Adipocyte (in vitro differentiated cells): ENCODE measurements around the gene TBXA2R.
"Not testable (repeated sequence)": the region's sequence is repeated elsewhere in the genome, so short reads cannot be mapped to it uniquely, and the experiment has no call there.

ENCODE experiments used
- DNase-seq: peaks from one replicate; pipeline ENCODE4 v3.0.0-alpha.2; 2015; ENCODE audit warnings: low read depth
- H3K27me3 ChIP-seq: replicated peaks from 2 replicates; pipeline ENCODE4 v1.7.0; 2013; ENCODE audit warnings: mild to moderate bottlenecking, low read length, moderate library complexity; ENCODE audit not compliant: control insufficient read depth, insufficient read depth
- H3K36me3 ChIP-seq: 2 replicates; pipeline ENCODE4 v1.7.0; 2013; ENCODE audit warnings: low read length, mild to moderate bottlenecking, moderate library complexity; ENCODE audit not compliant: control insufficient read depth, insufficient read depth, severe bottlenecking
- H3K4me1 ChIP-seq: 2 replicates; pipeline ENCODE4 v1.7.0; 2013; ENCODE audit warnings: mild to moderate bottlenecking, low read length, moderate library complexity; ENCODE audit not compliant: control insufficient read depth, insufficient read depth
- H3K4me3 ChIP-seq: 2 replicates; pipeline ENCODE4 v1.7.0; 2013; ENCODE audit warnings: mild to moderate bottlenecking, low read length, moderate library complexity
- H3K9ac ChIP-seq: 2 replicates; pipeline ENCODE4 v1.7.0; 2013; ENCODE audit warnings: mild to moderate bottlenecking, low read length, moderate library complexity
- H3K9me3 ChIP-seq: 2 replicates; pipeline ENCODE4 v1.7.0; 2013; ENCODE audit warnings: mild to moderate bottlenecking, low read length, moderate library complexity; ENCODE audit not compliant: control insufficient read depth

Gene TBXA2R

DNA sequence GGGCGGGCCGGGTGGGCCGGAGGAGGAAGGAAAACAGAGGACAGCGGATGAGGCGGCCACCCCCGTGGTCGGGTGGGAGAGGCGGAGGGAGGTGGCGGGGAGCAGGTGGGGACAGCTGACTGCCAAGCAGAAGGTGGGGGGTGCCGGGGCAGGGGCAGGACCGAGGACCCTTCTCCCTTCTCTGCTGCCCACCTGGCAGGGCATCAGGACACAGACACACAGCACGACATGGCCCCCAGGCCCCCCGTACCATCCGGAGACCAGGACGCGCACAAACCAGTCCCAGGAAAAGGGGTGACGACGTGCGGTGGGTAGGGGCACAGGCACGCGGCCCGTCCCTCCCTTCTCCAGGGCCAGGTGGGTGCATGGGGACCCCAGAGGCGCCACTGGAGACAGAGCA, 30.9 kb upstream of the TBXA2R start:
- H3K27me3 ChIP-seq = no peaks in the 10 kb centered on the region
- no peak overlapping the region for H3K9ac ChIP-seq
- H3K4me1 ChIP-seq = no peaks in the 10 kb centered on the region
- peaks cover 34% of the 10 kb centered on the region for H3K36me3 ChIP-seq
- DNase-seq = no peak
- H3K9me3 ChIP-seq = no peaks in the 10 kb centered on the region
- H3K4me3 ChIP-seq = no peak overlapping the region

DNA sequence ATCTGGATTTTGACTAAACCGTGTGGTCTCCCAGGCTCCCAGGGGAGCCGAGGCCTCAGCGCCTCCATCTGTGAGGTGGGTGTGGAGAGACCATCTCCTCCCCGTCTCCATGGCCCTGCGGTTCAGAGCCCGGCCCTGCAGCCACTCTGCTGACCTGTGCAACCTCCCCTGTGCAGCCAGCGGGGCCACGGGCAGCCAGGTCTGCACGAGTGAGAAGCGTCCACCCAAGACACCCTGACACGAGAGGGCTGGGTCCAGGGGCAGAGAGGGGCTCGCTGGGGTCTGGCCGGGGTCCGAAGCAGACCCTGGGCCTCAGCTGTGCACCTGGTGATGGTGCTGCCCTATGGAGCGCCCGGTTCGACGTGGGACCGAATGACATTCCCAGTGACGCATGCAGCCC, 30.3 kb upstream of the TBXA2R start:
- H3K9me3 ChIP-seq = no peaks in the 10 kb centered on the region
- no peaks in the 10 kb centered on the region for H3K27me3 ChIP-seq
- DNase-seq = no peak
- no peaks in the 10 kb centered on the region for H3K4me1 ChIP-seq
- no peak overlapping the region for H3K4me3 ChIP-seq
- H3K9ac ChIP-seq = no peak overlapping the region
- peaks cover 33% of the 10 kb centered on the region for H3K36me3 ChIP-seq

DNA sequence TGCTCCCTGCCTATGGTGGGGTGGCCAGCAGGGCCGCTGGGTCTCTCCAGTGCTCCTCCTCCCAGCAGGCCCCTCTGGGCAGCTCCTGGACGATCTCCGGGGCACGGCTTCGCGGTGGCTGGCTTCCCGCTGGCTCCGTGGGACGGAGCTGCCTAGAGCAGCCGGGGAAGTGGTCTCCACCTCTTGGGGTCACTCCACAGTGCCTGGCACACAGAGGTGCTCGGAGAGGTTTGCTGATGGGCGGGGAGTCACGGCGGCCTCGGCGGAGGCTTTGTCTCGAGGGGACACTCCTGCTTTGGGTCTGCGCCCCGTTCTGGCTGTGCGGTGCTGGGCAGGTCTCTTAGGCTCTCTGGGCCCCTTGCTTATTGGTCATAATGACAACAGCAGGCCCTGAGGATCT, 29.8 kb upstream of the TBXA2R start:
- DNase-seq = no peak
- Histone ChIP-seq H3K9me3 (no peaks in the 10 kb centered on the region), H3K4me1 (no peaks in the 10 kb centered on the region), H3K4me3 (no peak overlapping the region), H3K27me3 (no peaks in the 10 kb centered on the region), H3K36me3 (peaks cover 33% of the 10 kb centered on the region), H3K9ac (no peak overlapping the region)

DNA sequence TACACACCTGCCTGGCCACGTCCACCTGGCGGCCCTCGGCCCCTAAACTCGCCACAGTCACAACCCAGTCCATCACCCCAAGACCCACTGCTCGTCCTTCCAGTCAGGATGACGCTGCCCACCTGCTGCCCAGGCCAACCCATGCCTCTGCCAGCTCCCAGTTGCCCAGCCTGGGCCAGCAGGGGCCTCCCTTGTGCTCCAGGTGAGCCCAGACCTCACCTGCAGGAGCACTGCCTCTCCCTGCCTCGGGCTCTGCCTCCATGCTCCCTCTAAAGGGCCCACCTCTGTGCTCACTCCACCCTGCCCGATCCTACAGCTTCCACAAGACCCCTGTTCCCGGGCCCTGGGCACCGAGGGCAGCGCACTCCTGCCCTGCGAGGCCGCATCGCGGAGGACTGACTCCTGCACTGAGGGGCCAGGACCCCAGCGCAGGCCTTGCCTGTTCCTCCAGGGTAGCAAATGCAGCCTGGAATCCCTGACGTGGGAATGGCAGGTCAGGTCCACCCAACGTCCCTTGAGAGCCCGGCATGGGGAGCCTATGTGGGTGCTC, 27.9 kb upstream of the TBXA2R start:
- Histone ChIP-seq H3K9me3 (no peaks in the 10 kb centered on the region), H3K27me3 (no peaks in the 10 kb centered on the region), H3K4me3 (no peak overlapping the region), H3K36me3 (peaks cover 28% of the 10 kb centered on the region), H3K4me1 (no peaks in the 10 kb centered on the region), H3K9ac (no peak overlapping the region)
- no peak for DNase-seq

DNA sequence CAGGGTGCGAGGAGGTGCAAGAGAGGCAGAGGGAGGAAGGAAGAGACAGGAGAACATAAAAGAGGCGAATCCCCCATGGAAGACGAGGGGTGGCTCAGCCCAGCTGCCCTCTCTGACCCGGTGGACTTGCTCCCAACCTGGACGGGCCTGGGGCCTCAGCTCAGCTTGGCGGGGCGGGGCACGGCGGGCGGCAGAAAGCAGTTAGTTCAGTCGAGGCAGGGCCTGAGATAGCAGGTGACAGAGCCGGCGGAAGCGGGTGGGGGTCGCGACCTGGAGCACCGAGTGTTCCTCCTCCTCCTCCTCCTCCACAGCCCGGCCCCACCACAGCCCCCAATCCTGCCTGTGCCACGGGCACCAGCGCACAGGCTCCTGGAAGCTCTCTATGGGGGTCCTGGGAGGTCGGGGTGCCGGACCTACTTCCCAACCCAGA, 26.9 kb upstream of the TBXA2R start:
- H3K4me3 ChIP-seq = no peak overlapping the region
- H3K4me1 ChIP-seq = no peaks in the 10 kb centered on the region
- no peak for DNase-seq
- no peak overlapping the region for H3K9ac ChIP-seq
- no peaks in the 10 kb centered on the region for H3K27me3 ChIP-seq
- H3K36me3 ChIP-seq = peaks cover 19% of the 10 kb centered on the region
- no peaks in the 10 kb centered on the region for H3K9me3 ChIP-seq

DNA sequence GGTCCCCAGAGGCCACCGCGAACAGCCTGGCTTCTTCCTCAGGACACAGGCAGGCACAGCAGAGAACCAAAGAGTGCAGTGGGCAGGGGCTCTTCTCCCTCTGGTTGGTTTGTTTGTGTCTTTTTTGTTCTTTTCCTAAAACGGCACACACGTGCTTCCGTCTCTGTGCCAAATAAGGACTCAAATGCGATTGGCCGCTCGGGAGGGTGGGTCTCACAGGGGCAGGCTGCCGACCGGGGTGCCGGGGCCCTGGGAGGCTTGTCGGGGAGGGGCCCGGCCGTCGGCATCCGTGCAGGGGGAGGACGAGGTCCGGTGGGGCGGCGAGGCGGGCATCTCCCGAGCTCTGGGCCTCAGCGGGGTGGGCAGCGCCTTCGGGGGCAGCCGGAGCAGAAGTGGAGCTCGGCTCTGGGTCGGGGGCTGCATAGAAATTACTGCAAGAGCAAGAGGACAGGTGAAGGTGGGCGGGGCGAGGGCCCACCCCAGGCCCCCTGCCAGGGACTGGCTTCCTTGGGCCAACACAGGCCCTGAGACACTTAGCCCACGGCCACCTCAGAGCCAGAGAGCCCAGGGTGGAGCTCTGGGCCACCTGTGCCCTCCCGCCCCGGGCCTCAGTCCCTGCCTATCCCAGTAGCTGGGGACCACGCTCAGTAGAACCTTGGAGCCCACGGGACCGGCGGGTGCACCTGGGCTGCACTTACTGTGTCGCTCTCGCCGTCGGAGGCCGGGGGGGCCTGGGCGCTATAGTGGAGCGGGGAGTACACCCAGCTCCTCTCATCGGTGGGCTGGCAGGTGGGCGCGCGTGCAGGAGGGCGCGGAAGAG, 26.3 kb upstream of the TBXA2R start:
- Histone ChIP-seq H3K4me1 (no peaks in the 10 kb centered on the region), H3K9me3 (no peaks in the 10 kb centered on the region), H3K9ac (no peak overlapping the region), H3K4me3 (no peak overlapping the region), H3K27me3 (no peaks in the 10 kb centered on the region), H3K36me3 (peaks cover 13% of the 10 kb centered on the region)
- no peak for DNase-seq

DNA sequence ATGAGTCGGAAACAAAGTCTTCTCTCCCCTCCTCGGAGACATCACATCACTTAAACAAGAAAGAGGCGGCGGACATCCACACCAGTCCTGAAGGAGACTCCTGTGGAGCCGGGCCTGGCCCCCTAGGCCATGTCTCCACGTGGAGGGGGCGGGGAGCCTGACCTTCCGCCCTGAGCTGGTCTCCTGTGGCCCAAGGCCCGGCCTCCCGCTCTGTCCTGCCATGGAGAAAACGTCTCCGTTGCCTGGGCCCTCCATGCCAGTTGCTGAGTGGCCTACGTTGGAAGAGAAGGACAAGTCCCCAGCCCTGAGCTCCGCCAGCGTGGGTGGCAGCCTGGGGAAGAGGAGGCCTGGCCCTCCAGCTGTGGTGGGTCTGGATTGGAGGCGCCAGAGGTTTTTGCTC, 25.4 kb upstream of the TBXA2R start:
- DNase-seq = no peak
- no peaks in the 10 kb centered on the region for H3K27me3 ChIP-seq
- H3K36me3 ChIP-seq = peaks cover 13% of the 10 kb centered on the region

DNA sequence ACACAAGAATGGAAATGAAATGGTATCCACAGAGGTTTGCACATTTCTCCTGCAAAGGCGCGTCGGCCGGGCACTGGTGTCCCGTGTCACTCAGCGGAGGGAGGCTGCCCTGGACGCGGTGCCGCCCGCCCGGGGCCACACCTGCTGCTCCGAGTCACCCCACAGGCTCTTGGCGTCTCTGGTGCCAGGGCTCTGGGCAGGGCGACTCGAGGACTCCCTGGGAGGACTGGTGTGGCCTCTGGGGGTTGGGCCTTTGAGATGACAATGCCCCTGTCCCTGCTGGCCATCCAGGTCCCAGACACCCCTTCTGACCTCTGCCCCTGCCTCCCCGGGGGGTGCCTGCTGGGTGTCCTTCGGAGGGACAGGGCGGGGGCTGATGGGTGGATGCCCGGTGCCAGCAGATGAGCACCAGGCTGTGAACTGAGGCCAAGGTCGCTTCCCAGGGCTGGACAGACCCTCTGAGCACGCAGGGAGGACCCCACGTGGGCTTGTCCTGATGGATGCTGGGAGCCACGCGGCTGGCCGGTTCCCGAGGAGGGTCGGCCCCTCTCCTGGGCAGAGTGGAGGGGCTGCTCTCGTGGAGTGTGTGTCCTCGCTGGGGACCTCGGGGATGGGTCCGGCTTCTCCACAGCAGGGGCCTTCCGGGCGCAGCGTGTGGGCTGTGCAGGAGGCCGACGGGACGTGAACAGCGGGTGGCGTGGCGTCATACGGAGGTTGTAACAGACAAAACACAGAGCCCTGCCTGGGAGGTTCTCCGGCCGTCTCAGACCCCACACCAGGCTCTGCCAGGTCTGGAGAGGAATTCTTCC, 24.6 kb upstream of the TBXA2R start:
- H3K9ac ChIP-seq = no peak overlapping the region
- H3K4me3 ChIP-seq = no peak overlapping the region
- H3K27me3 ChIP-seq = no peaks in the 10 kb centered on the region
- H3K36me3 ChIP-seq = peaks cover 13% of the 10 kb centered on the region
- H3K4me1 ChIP-seq = peaks cover 3% of the 10 kb centered on the region
- DNase-seq = no peak
- H3K9me3 ChIP-seq = no peaks in the 10 kb centered on the region

More for the DNA sequence above, 25.4 kb upstream of the TBXA2R start:
- H3K4me1 ChIP-seq = peaks cover 3% of the 10 kb centered on the region
- H3K4me3 ChIP-seq = no peak overlapping the region
- H3K9ac ChIP-seq = no peak overlapping the region
- H3K9me3 ChIP-seq = no peaks in the 10 kb centered on the region

DNA sequence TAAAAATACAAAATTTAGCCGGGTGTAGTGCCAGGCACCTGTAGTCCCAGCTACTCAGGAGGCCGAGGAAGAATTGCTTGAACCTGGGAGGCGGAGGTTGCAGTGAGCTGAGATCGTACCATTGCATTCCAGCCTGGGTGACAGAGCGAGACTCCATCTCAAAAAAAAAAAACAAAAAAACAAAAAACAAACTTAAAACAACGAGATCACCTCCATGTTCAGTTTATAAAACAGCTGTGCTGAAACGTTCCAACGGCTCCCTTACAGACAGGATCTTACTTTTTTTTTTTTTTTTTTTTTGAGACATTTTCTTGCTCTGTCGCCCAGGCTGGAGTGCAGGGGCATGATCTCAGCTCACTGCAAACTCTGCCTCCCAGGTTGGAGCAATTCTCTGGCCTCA, 22.1 kb upstream of the TBXA2R start:
- not testable (repeated sequence) for H3K9ac ChIP-seq, DNase-seq

DNA sequence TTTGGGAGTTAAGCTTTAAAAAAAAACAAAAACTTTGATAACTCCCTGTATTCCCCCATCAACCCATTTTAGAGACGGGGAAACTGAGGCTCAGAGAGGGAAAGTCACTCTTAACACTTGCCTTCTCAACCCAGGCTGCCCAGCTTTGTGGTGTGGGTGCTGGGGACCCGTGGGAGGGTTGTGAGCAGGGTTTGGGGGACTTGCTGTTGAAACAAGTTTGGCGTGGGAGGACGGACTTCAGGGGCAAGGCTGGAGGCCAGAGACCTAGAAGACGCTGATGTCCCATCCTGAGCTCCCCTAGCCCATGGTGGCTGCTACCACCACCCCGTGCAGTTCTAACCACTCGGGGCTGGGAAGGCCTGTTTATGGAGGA, 20.7 kb upstream of the TBXA2R start:
- Histone ChIP-seq H3K9me3 (no peaks in the 10 kb centered on the region), H3K27me3 (no peaks in the 10 kb centered on the region), H3K36me3 (peaks cover 17% of the 10 kb centered on the region), H3K4me3 (peak overlapping the region; percentile 91), H3K4me1 (peaks cover 13% of the 10 kb centered on the region), H3K9ac (peak overlapping the region; percentile 91)
- DNase-seq = no peak

More for the DNA sequence above, 22.1 kb upstream of the TBXA2R start:
- H3K27me3 ChIP-seq, H3K9me3 ChIP-seq, H3K4me3 ChIP-seq: not testable (repeated sequence)
- H3K4me1 ChIP-seq = peaks cover 13% of the 10 kb centered on the region
- H3K36me3 ChIP-seq = peaks cover 13% of the 10 kb centered on the region
